Cardiac fibroblast (primary cell): Measurements from ENCODE around the gene MYH15.

Source experiments
- DNase-seq, 2 donors: peaks; one replicate each; pipeline versions ENCODE4 v3.0.0 to v3.0.0-alpha.2; 2010; ENCODE audit warnings: low read depth in 2 of 2
- H3K4me3 ChIP-seq, 2 donors: replicated peaks in 1 of 2; 1 replicate in 1 of 2; 2 replicates in 1 of 2; pipeline ENCODE4 v1.5.1; 2011; ENCODE audit warnings: low read depth in 2 of 2, low read length in 2 of 2, mild to moderate bottlenecking in 2 of 2, moderate library complexity in 1 of 2
- CTCF ChIP-seq: IDR thresholded peaks from one replicate; pipeline ENCODE4 v1.5.1; 2011; ENCODE audit warnings: low read depth, mild to moderate bottlenecking, low read length, inconsistent platforms

MYH15 gene

GRCh38 chr3:108477511-108478147 lies 32.8 kb downstream of the MYH15 start:
- TF ChIP-seq CTCF: peak; percentile 78
- DNase-seq: peak; percentile 71 to 78
- no peak overlapping the region for H3K4me3 ChIP-seq

GRCh38 chr3:108475220-108475782 lies 35.1 kb downstream of the MYH15 start:
- no peak for TF ChIP-seq CTCF
- no peak overlapping the region for H3K4me3 ChIP-seq
- no peak for DNase-seq

GRCh38 chr3:108474581-108474980 lies 35.8 kb downstream of the MYH15 start:
- H3K4me3 ChIP-seq: no peak overlapping the region
- TF ChIP-seq CTCF: no peak
- no peak for DNase-seq

GRCh38 chr3:108473711-108474110 lies 36.7 kb downstream of the MYH15 start:
- H3K4me3 ChIP-seq: no peak overlapping the region
- no peak for TF ChIP-seq CTCF
- DNase-seq: no peak

- DNase-seq: peak; percentile 64 to 82
- H3K4me3 ChIP-seq: no peak overlapping the region
- TF ChIP-seq CTCF: no peak
Measured at GRCh38 chr3:108472001-108472591, 38.3 kb downstream of the MYH15 start.

- no peak for TF ChIP-seq CTCF
- no peak overlapping the region for H3K4me3 ChIP-seq
- peak; percentile 20 to 34 for DNase-seq
Measured at GRCh38 chr3:108471426-108471825, 39.0 kb downstream of the MYH15 start.
